Type B pancreatic cell (in vitro differentiated cells): ENCODE results near the gene HLA-DOB. TPM values are rescaled to one million over a fixed set of nuclear protein-coding genes. Genes with fewer than 3 reads are reported as not detected.

Source experiments
- DNase-seq: peaks from one replicate; pipeline ENCODE4 v3.0.0; 2021; ENCODE audit warnings: mixed read lengths; ENCODE audit not compliant: unreplicated experiment; ENCODE audit errors: extremely low spot score
- H3K27ac Mint-ChIP-seq: 2 replicates; pipeline ENCODE4 v1.8.0; 2021; ENCODE audit warnings: mild to moderate bottlenecking, mixed read lengths
- H3K27me3 Mint-ChIP-seq: 2 replicates; pipeline ENCODE4 v1.8.0; 2021; ENCODE audit warnings: mixed read lengths
- H3K36me3 Mint-ChIP-seq: 2 replicates; pipeline ENCODE4 v1.8.0; 2021; ENCODE audit warnings: mixed read lengths
- H3K4me1 Mint-ChIP-seq: one replicate; pipeline ENCODE4 v1.8.0; 2021; ENCODE audit warnings: mixed read lengths; ENCODE audit not compliant: unreplicated experiment
- H3K4me3 Mint-ChIP-seq: 2 replicates; pipeline ENCODE4 v1.8.0; 2021; ENCODE audit warnings: mild to moderate bottlenecking, mixed read lengths
- H3K9me3 Mint-ChIP-seq: 2 replicates; pipeline ENCODE4 v1.8.0; 2021; ENCODE audit warnings: mixed read lengths
- CTCF ChIP-seq: fragments of 200-600 bp; sonication (generic); conservative IDR thresholded peaks from 2 replicates; pipeline ENCODE4 v1.5.0; 2021; ENCODE audit warnings: antibody characterized with exemption, mild to moderate bottlenecking
- total RNA-seq: library from RNA; stranded (reverse); gene quantifications from 2 replicates; pipeline ENCODE4 v1.2.1, GENCODE V29; 2021; ENCODE audit warnings: low replicate concordance

HLA-DOB gene
- total RNA-seq, 1 donor from 2014 or later = not detected

- no peak for DNase-seq
- Mint-ChIP-seq H3K36me3 (no peaks in the 10 kb centered on the region), H3K4me3 (no peak overlapping the region), H3K27me3 (peaks cover 3% of the 10 kb centered on the region), H3K9me3 (peaks cover 8% of the 10 kb centered on the region), H3K4me1 (no peaks in the 10 kb centered on the region), H3K27ac (peak overlapping the region; percentile 91)
- no peak for TF ChIP-seq CTCF
Observed at GRCh38 chr6:32818867-32819266, 2.1 kb upstream of the HLA-DOB start.

- no peak for TF ChIP-seq CTCF
- peak overlapping the region; percentile 99 for H3K27ac Mint-ChIP-seq
- H3K4me3 Mint-ChIP-seq = peak overlapping the region; percentile 65
- H3K27me3 Mint-ChIP-seq = peaks cover 18% of the 10 kb centered on the region
- H3K4me1 Mint-ChIP-seq = no peaks in the 10 kb centered on the region
- no peak for DNase-seq
- H3K36me3 Mint-ChIP-seq = no peaks in the 10 kb centered on the region
- H3K9me3 Mint-ChIP-seq = peaks cover 8% of the 10 kb centered on the region
Observed at GRCh38 chr6:32815996-32816395, 806 bp downstream of the HLA-DOB start.

GRCh38 chr6:32815115-32815514 is 1.7 kb downstream of the HLA-DOB start:
- TF ChIP-seq CTCF = no peak
- Mint-ChIP-seq H3K4me3 (no peak overlapping the region), H3K4me1 (no peaks in the 10 kb centered on the region), H3K27ac (peak overlapping the region; percentile 99), H3K9me3 (peaks cover 8% of the 10 kb centered on the region), H3K27me3 (peaks cover 22% of the 10 kb centered on the region), H3K36me3 (no peaks in the 10 kb centered on the region)
- no peak for DNase-seq

- TF ChIP-seq CTCF = no peak
- no peaks in the 10 kb centered on the region for H3K4me1 Mint-ChIP-seq
- H3K36me3 Mint-ChIP-seq = no peaks in the 10 kb centered on the region
- H3K27ac Mint-ChIP-seq = no peak overlapping the region
- peaks cover 22% of the 10 kb centered on the region for H3K27me3 Mint-ChIP-seq
- no peak for DNase-seq
- H3K9me3 Mint-ChIP-seq = peaks cover 8% of the 10 kb centered on the region
- no peak overlapping the region for H3K4me3 Mint-ChIP-seq
Observed at GRCh38 chr6:32814145-32814544, 2.7 kb downstream of the HLA-DOB start.

- no peak for DNase-seq
Observed at GRCh38 chr6:32809171-32809570, 7.6 kb downstream of the HLA-DOB start.

More at GRCh38 chr6:32809171-32809570, 7.6 kb downstream of the HLA-DOB start:
- no peaks in the 10 kb centered on the region for H3K4me1 Mint-ChIP-seq
- peaks cover 48% of the 10 kb centered on the region for H3K27me3 Mint-ChIP-seq
- H3K9me3 Mint-ChIP-seq = no peaks in the 10 kb centered on the region
- H3K4me3 Mint-ChIP-seq = no peak overlapping the region
- no peak for TF ChIP-seq CTCF
- H3K27ac Mint-ChIP-seq = no peak overlapping the region
- no peaks in the 10 kb centered on the region for H3K36me3 Mint-ChIP-seq
